Panc1 (cell line): ENCODE measurements around the gene PADI3. TPM values are rescaled to one million over a fixed set of nuclear protein-coding genes. Genes with fewer than 3 reads are reported as not detected.

ENCODE experiments used
- ATAC-seq: fragments of 200-7000 bp; cut with Tn5 transposase; 2 replicates; pipeline ENCODE4 v1.9.1; 2020; ENCODE audit warnings: mild to moderate bottlenecking, moderate library complexity
- BruUV-seq: library from RNA; stranded (reverse); fragments of 400-500 nt; replicated peaks from 2 replicates; lab custom pipeline; 2021; lab: Mats Ljungman, UMichigan
- CTCF ChIA-PET: fragments of 300-600 bp; sonication (Branson Sonifier 250); formaldehyde crosslinking; loops from one replicate; lab custom pipeline; 2022; ENCODE audit warnings: antibody characterized with exemption; lab: Charles Lee
- POLR2A ChIA-PET: fragments of 300-600 bp; sonication (Branson Sonifier 250); formaldehyde crosslinking; loops from one replicate; lab custom pipeline; 2022; ENCODE audit warnings: antibody characterized with exemption; lab: Charles Lee
- DNase-seq: peaks from one replicate; pipeline ENCODE4 v3.0.0-alpha.2; 2010; ENCODE audit warnings: low read depth, low spot score
- H3K27ac ChIP-seq: 2 replicates; pipeline ENCODE4 v1.5.1; 2011; ENCODE audit warnings: mild to moderate bottlenecking, low read length, inconsistent platforms
- H3K27me3 ChIP-seq: fragments of 200-500 bp; sonication (Bioruptor generic); 2 replicates; pipeline ENCODE4 v1.6.0; 2014; ENCODE audit warnings: low read length, inconsistent platforms; ENCODE audit not compliant: control insufficient read depth, insufficient read depth
- H3K36me3 ChIP-seq: fragments of 200-500 bp; sonication (Bioruptor generic); 2 replicates; pipeline ENCODE4 v1.5.1; 2014; ENCODE audit warnings: inconsistent platforms, mild to moderate bottlenecking, low read length, moderate library complexity; ENCODE audit not compliant: control insufficient read depth, insufficient read depth
- H3K4me1 ChIP-seq: 2 replicates; pipeline ENCODE4 v1.5.1; 2011; ENCODE audit warnings: inconsistent platforms, mild to moderate bottlenecking, low read length, moderate library complexity; ENCODE audit not compliant: control insufficient read depth, insufficient read depth
- H3K4me3 ChIP-seq, 2 experiments: 2 replicates each; pipeline ENCODE4 v1.5.1; 2011 to 2012; ENCODE audit warnings: low read depth in 2 of 2, low read length in 2 of 2, mild to moderate bottlenecking in 2 of 2, inconsistent platforms in 1 of 2, moderate library complexity in 1 of 2
- H3K9me3 ChIP-seq: fragments of 200-500 bp; sonication (Bioruptor generic); 2 replicates; pipeline ENCODE4 v1.5.1; 2014; ENCODE audit warnings: low read depth, mild to moderate bottlenecking, inconsistent platforms, low read length, moderate library complexity; ENCODE audit not compliant: control insufficient read depth, insufficient read depth
- CTCF ChIP-seq: fragments of 450-650 bp; IDR thresholded peaks from 2 replicates; pipeline ENCODE4 v1.5.1; 2017; ENCODE audit warnings: mild to moderate bottlenecking
- POLR2AphosphoS5 ChIP-seq: IDR thresholded peaks from 2 replicates; pipeline ENCODE4 v1.6.1; 2012; ENCODE audit warnings: mild to moderate bottlenecking, low read depth, low read length, moderate library complexity
- REST ChIP-seq, 2 experiments: IDR thresholded peaks; 2 replicates each; pipeline ENCODE4 v1.6.1; 2011 to 2012; ENCODE audit warnings: low read depth in 2 of 2, control low read depth in 1 of 2, low read length in 1 of 2, mild to moderate bottlenecking in 1 of 2, moderate library complexity in 1 of 2; ENCODE audit not compliant: insufficient read depth in 1 of 2
- SIN3A ChIP-seq: IDR thresholded peaks from 2 replicates; pipeline ENCODE4 v1.6.1; 2012; ENCODE audit warnings: low read depth, mild to moderate bottlenecking, low read length, moderate library complexity, borderline replicate concordance; ENCODE audit not compliant: insufficient read depth
- TCF7L2 ChIP-seq: IDR thresholded peaks from 2 replicates; pipeline ENCODE4 v1.6.1; 2011; ENCODE audit warnings: mild to moderate bottlenecking, low read depth, low read length, inconsistent platforms
- in situ Hi-C: cut with HindIII; loops from 2 replicates; pipeline ENCODE4 v1.10.0; 2016; ENCODE audit warnings: low sequenced_read_pairs, low pct_unique_long_range_greater_than_20kb
- intact Hi-C: fragments of 100-400 bp; cut with micrococcal nuclease; formaldehyde crosslinking; loops from one replicate; pipeline ENCODE4 v1.10.0; 2022; ENCODE audit not compliant: unreplicated experiment
- total RNA-seq: library from RNA; stranded (reverse); gene quantifications from one replicate; pipeline ENCODE4 v1.2.1, GENCODE V29; 2021; ENCODE audit not compliant: unreplicated experiment

The PADI3 gene
- total RNA-seq, 1 experiment from 2014 or later = 3.4 TPM

GRCh38 chr1:17306921-17307320, 58.0 kb downstream of the PADI3 start:
- no peaks in the 10 kb centered on the region for H3K9me3 ChIP-seq
- ATAC-seq (no peak), DNase-seq (no peak)
- peaks cover 11% of the 10 kb centered on the region; the same call in 1 of the 2 replicates for H3K4me1 ChIP-seq
- H3K4me3 ChIP-seq = no peak overlapping the region
- ChIA-PET CTCF (no interaction called here), POLR2A (no interaction called here)
- in situ Hi-C loops = no loop called here
- no peaks in the 10 kb centered on the region for H3K27me3 ChIP-seq
- intact Hi-C loops = no loop called here
- H3K27ac ChIP-seq = no peak overlapping the region
- BruUV-seq = no TSS peak
- TF ChIP-seq SIN3A (no peak), TCF7L2 (0 out of 2 replicates have a peak, but pooled peaks have one; percentile 14)
- H3K36me3 ChIP-seq = no peaks in the 10 kb centered on the region

GRCh38 chr1:17307329-17307728, 58.4 kb downstream of the PADI3 start:
- no peak for TF ChIP-seq POLR2AphosphoS5
- no peak for TF ChIP-seq CTCF
- TF ChIP-seq REST (IDR thresholded peaks at IDR 0.05; ENCODE audit: insufficient read depth in 1 of 2, low read depth in 2 of 2, low read length in 1 of 2) = no peak
- TF ChIP-seq SIN3A = no peak
- no peak for TF ChIP-seq TCF7L2
- Histone ChIP-seq H3K27ac (no peak overlapping the region), H3K36me3 (no peaks in the 10 kb centered on the region), H3K4me3 (no peak overlapping the region), H3K4me1 (peaks cover 11% of the 10 kb centered on the region; the same call in 1 of the 2 replicates), H3K27me3 (no peaks in the 10 kb centered on the region), H3K9me3 (no peaks in the 10 kb centered on the region)
- ATAC-seq = no peak
- ChIA-PET CTCF (no interaction called here), POLR2A (no interaction called here)
- no peak for DNase-seq
- in situ Hi-C loops = no loop called here
- no TSS peak for BruUV-seq
- intact Hi-C loops = no loop called here

GRCh38 chr1:17307946-17308345, 59.0 kb downstream of the PADI3 start, which contains the start of gene PADI4:
PADI4 (plus strand) TSS chr1:17308197; CDS start chr1:17308223, 26 bp downstream.
- Histone ChIP-seq H3K27me3 (no peaks in the 10 kb centered on the region), H3K9me3 (no peaks in the 10 kb centered on the region), H3K27ac (no peak within 1 kb of the TSS), H3K4me3 (no peak within 1 kb of the TSS), H3K4me1 (peaks cover 11% of the 10 kb centered on the region; the same call in 1 of the 2 replicates), H3K36me3 (no peaks in the 10 kb centered on the region)
- ChIA-PET POLR2A (no interaction called here), CTCF (interaction anchor here (0.6 kb wide), 1 partner anchor 26 kb away, joined by 3 read pairs; no protein-coding TSS in a partner anchor)
- in situ Hi-C loops (no loop called here), intact Hi-C loops (no loop called here)
- ATAC-seq (no peak), DNase-seq (no peak)
- no TSS peak for BruUV-seq
- TF ChIP-seq REST (IDR thresholded peaks at IDR 0.05; ENCODE audit: insufficient read depth in 1 of 2, low read depth in 2 of 2, low read length in 1 of 2) = no peak
- no peak for TF ChIP-seq TCF7L2
